HCT116 (cell line): ENCODE measurements around the gene PCDHGA1. TPM values are rescaled to one million over a fixed set of nuclear protein-coding genes. Genes with fewer than 3 reads are reported as not detected.
"Not testable (repeated sequence)": the region's sequence is repeated elsewhere in the genome, so short reads cannot be mapped to it uniquely, and the experiment has no call there.

Source experiments
- ATAC-seq: fragments of 200-7000 bp; cut with Tn5 transposase; 2 replicates; pipeline ENCODE4 v1.9.1; 2020; ENCODE audit warnings: mild to moderate bottlenecking, moderate library complexity
- BruUV-seq: library from RNA; stranded (reverse); fragments of 400-500 nt; replicated peaks from 2 replicates; lab custom pipeline; 2021; lab: Mats Ljungman, UMichigan
- CTCF ChIA-PET: fragments of 300-600 bp; sonication (Branson Sonifier 250); formaldehyde crosslinking; loops from one replicate; lab custom pipeline; 2021; ENCODE audit warnings: antibody characterized with exemption; lab: Charles Lee
- POLR2A ChIA-PET: fragments of 300-600, 350-600 bp; sonication (Branson Sonifier 250); formaldehyde crosslinking; loops from one replicate; lab custom pipeline; 2021; ENCODE audit warnings: antibody characterized with exemption; lab: Charles Lee
- RAD21 ChIA-PET, 2 experiments: fragments of 300-600 bp; sonication (Branson Sonifier 250); formaldehyde crosslinking; loops; one replicate each; lab custom pipeline; 2023; ENCODE audit warnings: low total read pairs in 2 of 2; ENCODE audit not compliant: uncharacterized antibody in 2 of 2, unreplicated experiment in 2 of 2, low non-redundant PET in 1 of 2; lab: Charles Lee
- DNase-seq: peaks from one replicate; pipeline ENCODE4 v3.0.0-alpha.2; 2010; ENCODE audit warnings: low read depth, low spot score
- H2AFZ ChIP-seq: fragments of 200-600 bp; shearing (Covaris generic), sonication (generic); 2 replicates; pipeline ENCODE4 v1.6.1; 2017; ENCODE audit warnings: low read depth, mixed run types, mixed read lengths, antibody characterized with exemption, low read length; ENCODE audit not compliant: poor library complexity, severe bottlenecking
- H3K27ac ChIP-seq: 2 replicates; pipeline ENCODE4 v1.5.1; 2012; ENCODE audit warnings: low read depth, low read length
- H3K27me3 ChIP-seq: fragments of 200-600 bp; sonication (generic); 2 replicates; pipeline ENCODE4 v1.6.1; 2016; ENCODE audit warnings: mixed run types, low read length, mixed read lengths; ENCODE audit not compliant: insufficient read depth
- H3K36me3 ChIP-seq, 2 experiments: fragments of 200-500 bp in 1 of 2; fragments of 200-600 bp in 1 of 2; sonication (Bioruptor generic) in 1 of 2; sonication (generic) in 1 of 2; 2 replicates each; pipeline versions ENCODE4 v1.5.1 to v1.6.1; 2014 to 2016; ENCODE audit warnings: low read length in 2 of 2, inconsistent platforms in 1 of 2, mixed read lengths in 1 of 2, mixed run types in 1 of 2; ENCODE audit not compliant: insufficient read depth in 2 of 2, control insufficient read depth in 1 of 2
- H3K4me1 ChIP-seq, 2 experiments: fragments of 200-600 bp in 1 of 2; sonication (generic) in 1 of 2; 2 replicates each; pipeline versions ENCODE4 v1.5.1 to v1.6.1; 2012 to 2017; ENCODE audit warnings: low read length in 2 of 2, inconsistent platforms in 1 of 2, mild to moderate bottlenecking in 1 of 2, mixed read lengths in 1 of 2, mixed run types in 1 of 2, moderate library complexity in 1 of 2; ENCODE audit not compliant: insufficient read depth in 2 of 2, control insufficient read depth in 1 of 2
- H3K4me2 ChIP-seq: fragments of 200-600 bp; sonication (generic); 2 replicates; pipeline ENCODE4 v1.6.1; 2017; ENCODE audit warnings: mixed run types, low read length, mixed read lengths
- H3K4me3 ChIP-seq, 2 experiments: fragments of 200-600 bp in 1 of 2; sonication (generic) in 1 of 2; replicated peaks in 1 of 2; 2 replicates each; pipeline ENCODE4 v1.5.1; 2011 to 2016; ENCODE audit warnings: low read length in 2 of 2, control low read depth in 1 of 2, low read depth in 1 of 2, mild to moderate bottlenecking in 1 of 2, mixed read lengths in 1 of 2, mixed run types in 1 of 2
- H3K79me2 ChIP-seq: fragments of 200-600 bp; sonication (generic); 2 replicates; pipeline ENCODE4 v1.6.1; 2017; ENCODE audit warnings: mild to moderate bottlenecking, mixed run types, low read length, moderate library complexity, mixed read lengths; ENCODE audit not compliant: insufficient read depth
- H3K9ac ChIP-seq: fragments of 200-600 bp; sonication (generic); 2 replicates; pipeline ENCODE4 v1.6.1; 2016; ENCODE audit warnings: low read length, mixed read lengths
- H3K9me2 ChIP-seq: fragments of 200-600 bp; sonication (generic), shearing (Covaris generic); 2 replicates; pipeline ENCODE4 v1.6.1; 2017; ENCODE audit warnings: mixed run types, mild to moderate bottlenecking, moderate library complexity; ENCODE audit not compliant: insufficient read depth
- H3K9me3 ChIP-seq, 2 experiments: fragments of 200-500 bp in 1 of 2; fragments of 200-600 bp in 1 of 2; sonication (Bioruptor generic) in 1 of 2; sonication (generic) in 1 of 2; 2 replicates each; pipeline ENCODE4 v1.6.1; 2014 to 2017; ENCODE audit warnings: low read length in 2 of 2, mixed read lengths in 2 of 2, inconsistent platforms in 1 of 2, low read depth in 1 of 2, mild to moderate bottlenecking in 1 of 2, mixed run types in 1 of 2, moderate library complexity in 1 of 2; ENCODE audit not compliant: control insufficient read depth in 1 of 2, insufficient read depth in 1 of 2
- H4K20me1 ChIP-seq: fragments of 200-600 bp; sonication (generic), shearing (Covaris generic); 2 replicates; pipeline ENCODE4 v1.6.1; 2017; ENCODE audit warnings: mixed run types, mild to moderate bottlenecking, moderate library complexity; ENCODE audit not compliant: insufficient read depth
- EGR1 ChIP-seq: IDR thresholded peaks from 2 replicates; pipeline ENCODE4 v1.6.1; 2012; ENCODE audit warnings: low read depth
- ELF1 ChIP-seq: IDR thresholded peaks from 2 replicates; pipeline ENCODE4 v1.6.1; 2012; ENCODE audit warnings: low read depth, borderline replicate concordance
- EZH2 ChIP-seq: fragments of 200-600 bp; sonication (generic); IDR thresholded peaks from 2 replicates; pipeline ENCODE4 v1.6.1; 2017; ENCODE audit warnings: antibody characterized with exemption, mixed run types
- JUND ChIP-seq: IDR thresholded peaks from 2 replicates; pipeline ENCODE4 v1.6.1; 2012
- RAD21 ChIP-seq: IDR thresholded peaks from 2 replicates; pipeline ENCODE4 v1.6.1; 2012; ENCODE audit warnings: low read depth, mild to moderate bottlenecking
- SIN3A ChIP-seq: IDR thresholded peaks from 2 replicates; pipeline ENCODE4 v1.6.1; 2012; ENCODE audit warnings: low read depth
- SP1 ChIP-seq: IDR thresholded peaks from 2 replicates; pipeline ENCODE4 v1.6.1; 2012; ENCODE audit warnings: low read depth
- ZNF274 ChIP-seq: fragments of 200-500 bp; sonication (Bioruptor generic); IDR thresholded peaks from 2 replicates; pipeline ENCODE4 v1.6.1; 2014; ENCODE audit warnings: mild to moderate bottlenecking, low read depth, low read length, inconsistent platforms
- intact Hi-C: fragments of 100-400 bp; cut with micrococcal nuclease; formaldehyde crosslinking; loops from 2 replicates; pipeline ENCODE4 v1.10.0; 2022
- total RNA-seq: library from RNA; stranded (reverse); gene quantifications from one replicate; pipeline ENCODE4 v1.2.1, GENCODE V29; 2021; ENCODE audit not compliant: unreplicated experiment
- TF ChIP-seq, protein P1 (sequence below), 3 experiments: fragments of 200-600 bp in 1 of 3; sonication (generic) in 1 of 3; IDR thresholded peaks in 2 of 3; conservative IDR thresholded peaks in 1 of 3; 2 replicates each; pipeline ENCODE4 v1.5.1; 2012 to 2017; ENCODE audit warnings: low read depth in 2 of 3, low read length in 2 of 3, antibody characterized with exemption in 1 of 3, borderline replicate concordance in 1 of 3, control low read depth in 1 of 3, mild to moderate bottlenecking in 1 of 3, mixed read lengths in 1 of 3, mixed run types in 1 of 3, moderate library complexity in 1 of 3; ENCODE audit not compliant: insufficient read depth in 1 of 3
- TF ChIP-seq, protein P2 (sequence below): IDR thresholded peaks from 2 replicates; pipeline ENCODE4 v1.6.1; 2012

The PCDHGA1 gene
- total RNA-seq, 1 experiment from 2014 or later = 0.05 TPM

DNA sequence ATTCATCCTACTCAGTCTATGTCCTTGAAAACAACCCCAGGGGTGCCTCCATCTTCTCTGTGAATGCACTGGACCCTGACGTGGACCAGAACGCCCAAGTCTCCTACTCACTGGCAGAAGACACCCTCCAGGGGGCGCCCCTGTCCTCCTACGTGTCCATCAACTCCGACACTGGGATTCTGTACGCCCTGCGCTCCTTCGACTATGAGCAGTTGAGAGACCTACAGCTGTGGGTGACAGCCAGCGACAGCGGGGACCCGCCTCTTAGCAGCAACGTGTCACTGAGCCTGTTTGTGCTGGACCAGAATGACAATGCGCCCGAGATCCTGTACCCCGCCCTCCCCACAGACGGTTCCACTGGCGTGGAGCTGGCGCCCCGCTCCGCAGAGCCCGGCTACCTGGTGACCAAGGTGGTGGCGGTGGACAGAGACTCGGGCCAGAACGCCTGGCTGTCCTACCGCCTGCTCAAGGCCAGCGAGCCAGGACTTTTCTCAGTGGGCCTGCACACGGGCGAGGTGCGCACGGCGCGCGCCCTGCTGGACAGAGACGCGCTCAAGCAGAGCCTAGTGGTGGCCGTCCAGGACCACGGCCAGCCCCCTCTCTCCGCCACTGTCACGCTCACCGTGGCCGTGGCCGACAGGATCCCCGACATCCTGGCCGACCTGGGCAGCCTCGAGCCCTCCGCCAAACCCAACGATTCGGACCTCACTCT lies 45.3 kb downstream of the PCDHGA1 start:
- H4K20me1 ChIP-seq, DNase-seq, H3K9ac ChIP-seq, CTCF ChIA-PET, H3K9me3 ChIP-seq, H3K4me3 ChIP-seq, H3K36me3 ChIP-seq, H3K27ac ChIP-seq, H3K4me1 ChIP-seq, H3K4me2 ChIP-seq, ATAC-seq, H3K79me2 ChIP-seq, POLR2A ChIA-PET, H3K9me2 ChIP-seq, RAD21 ChIA-PET, H3K27me3 ChIP-seq, intact Hi-C loops, H2AFZ ChIP-seq, BruUV-seq: not testable (repeated sequence)
- TF ChIP-seq, protein P1, sequence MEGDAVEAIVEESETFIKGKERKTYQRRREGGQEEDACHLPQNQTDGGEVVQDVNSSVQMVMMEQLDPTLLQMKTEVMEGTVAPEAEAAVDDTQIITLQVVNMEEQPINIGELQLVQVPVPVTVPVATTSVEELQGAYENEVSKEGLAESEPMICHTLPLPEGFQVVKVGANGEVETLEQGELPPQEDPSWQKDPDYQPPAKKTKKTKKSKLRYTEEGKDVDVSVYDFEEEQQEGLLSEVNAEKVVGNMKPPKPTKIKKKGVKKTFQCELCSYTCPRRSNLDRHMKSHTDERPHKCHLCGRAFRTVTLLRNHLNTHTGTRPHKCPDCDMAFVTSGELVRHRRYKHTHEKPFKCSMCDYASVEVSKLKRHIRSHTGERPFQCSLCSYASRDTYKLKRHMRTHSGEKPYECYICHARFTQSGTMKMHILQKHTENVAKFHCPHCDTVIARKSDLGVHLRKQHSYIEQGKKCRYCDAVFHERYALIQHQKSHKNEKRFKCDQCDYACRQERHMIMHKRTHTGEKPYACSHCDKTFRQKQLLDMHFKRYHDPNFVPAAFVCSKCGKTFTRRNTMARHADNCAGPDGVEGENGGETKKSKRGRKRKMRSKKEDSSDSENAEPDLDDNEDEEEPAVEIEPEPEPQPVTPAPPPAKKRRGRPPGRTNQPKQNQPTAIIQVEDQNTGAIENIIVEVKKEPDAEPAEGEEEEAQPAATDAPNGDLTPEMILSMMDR (IDR thresholded peaks at IDR 0.05 in 2 of 3, conservative IDR thresholded peaks at IDR 0.05 in 1 of 3; ENCODE audit: borderline replicate concordance in 1 of 3, insufficient read depth in 1 of 3, low read depth in 2 of 3, low read length in 2 of 3) = peak in 1 of 3 experiments; percentile 21; a peak in 1 of 6 replicates

DNA sequence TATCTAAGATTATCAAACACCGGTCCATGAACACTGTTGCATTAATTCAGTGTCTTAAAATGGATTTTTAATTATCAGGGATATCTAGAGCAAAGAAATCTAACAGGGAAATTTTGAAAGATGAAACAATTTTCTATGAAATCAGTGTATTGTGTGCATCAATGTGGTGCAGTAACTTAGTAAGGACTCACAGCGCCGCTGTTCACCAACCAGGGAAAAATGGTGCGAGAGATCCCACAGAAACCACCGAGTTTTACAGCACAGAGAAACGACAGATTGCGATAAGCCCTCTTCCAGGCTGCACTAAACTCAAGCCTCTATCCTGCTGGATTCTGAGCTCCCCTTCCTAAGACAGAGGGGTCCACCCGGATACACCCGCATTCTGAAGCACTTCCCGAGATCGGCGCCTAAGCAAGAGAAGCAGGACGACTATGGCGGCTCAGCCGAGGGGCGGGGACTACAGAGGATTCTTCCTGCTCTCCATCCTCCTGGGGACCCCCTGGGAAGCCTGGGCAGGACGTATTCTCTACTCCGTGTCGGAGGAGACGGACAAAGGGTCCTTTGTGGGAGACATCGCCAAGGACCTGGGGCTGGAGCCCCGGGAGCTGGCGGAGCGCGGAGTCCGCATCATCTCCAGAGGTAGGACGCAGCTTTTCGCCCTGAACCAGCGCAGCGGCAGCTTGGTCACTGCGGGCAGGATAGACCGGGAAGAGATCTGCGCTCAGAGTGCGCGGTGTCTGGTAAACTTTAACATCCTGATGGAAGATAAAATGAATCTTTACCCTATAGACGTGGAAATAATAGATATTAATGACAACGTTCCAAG lies 52.4 kb downstream of the PCDHGA1 start, which contains the start of gene PCDHGA7:
Gene PCDHGA7 (plus strand): TSS at position 274 of the 826 bp plus-strand sequence. CDS start 158 bp downstream, at position 432.
- Histone ChIP-seq H3K36me3 (no peaks in the 10 kb centered on the region), H3K9ac (no peak within 1 kb of the TSS), H2AFZ (no peak within 1 kb of the TSS), H3K4me1 (no peaks in the 10 kb centered on the region), H3K4me3 (no peak within 1 kb of the TSS), H3K9me3 (no peaks in the 10 kb centered on the region; a peak in 2 of 4 replicates), H4K20me1 (no peaks in the 10 kb centered on the region), H3K27me3 (no peaks in the 10 kb centered on the region), H3K9me2 (no peaks in the 10 kb centered on the region), H3K79me2 (no peaks in the 10 kb centered on the region), H3K27ac (no peak within 1 kb of the TSS), H3K4me2 (no peak within 1 kb of the TSS)
- ATAC-seq (no peak), DNase-seq (no peak)
- RAD21 ChIA-PET = no interaction called here
- CTCF ChIA-PET = no interaction called here
- TF ChIP-seq EGR1 (no peak), EZH2 (no peak), SIN3A (no peak), JUND (no peak), ZNF274 (no peak), RAD21 (no peak), ELF1 (no peak), SP1 (no peak)
- TF ChIP-seq, protein P2, sequence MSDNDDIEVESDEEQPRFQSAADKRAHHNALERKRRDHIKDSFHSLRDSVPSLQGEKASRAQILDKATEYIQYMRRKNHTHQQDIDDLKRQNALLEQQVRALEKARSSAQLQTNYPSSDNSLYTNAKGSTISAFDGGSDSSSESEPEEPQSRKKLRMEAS = no peak
- TF ChIP-seq, protein P1 (IDR thresholded peaks at IDR 0.05 in 2 of 3, conservative IDR thresholded peaks at IDR 0.05 in 1 of 3; ENCODE audit: borderline replicate concordance in 1 of 3, insufficient read depth in 1 of 3, low read depth in 2 of 3, low read length in 2 of 3) = no peak
- intact Hi-C loops = no loop called here
- POLR2A ChIA-PET = no interaction called here
- no TSS peak for BruUV-seq
